BLaER1 (cell line): Measurements from ENCODE around the gene UBE2Q2.

ENCODE experiments used
- H3K27ac ChIP-seq: shearing (Covaris generic); formaldehyde crosslinking; 2 replicates; pipeline ENCODE4 v1.8.1; 2022
- H3K27me3 ChIP-seq: shearing (Covaris generic); formaldehyde crosslinking; 2 replicates; pipeline ENCODE4 v1.8.1; 2022
- H3K36me3 ChIP-seq: shearing (Covaris generic); formaldehyde crosslinking; 2 replicates; pipeline ENCODE4 v1.8.1; 2022
- H3K4me1 ChIP-seq: shearing (Covaris generic); formaldehyde crosslinking; 2 replicates; pipeline ENCODE4 v1.8.1; 2022
- H3K4me2 ChIP-seq: shearing (Covaris generic); formaldehyde crosslinking; 2 replicates; pipeline ENCODE4 v1.8.1; 2022
- H3K4me3 ChIP-seq: shearing (Covaris generic); formaldehyde crosslinking; 2 replicates; pipeline ENCODE4 v1.8.1; 2022
- H3K9ac ChIP-seq: shearing (Covaris generic); formaldehyde crosslinking; 2 replicates; pipeline ENCODE4 v1.8.1; 2022
- H3K9me3 ChIP-seq: shearing (Covaris generic); formaldehyde crosslinking; 2 replicates; pipeline ENCODE4 v1.8.1; 2022
- H4K20me1 ChIP-seq: shearing (Covaris generic); formaldehyde crosslinking; 2 replicates; pipeline ENCODE4 v1.8.1; 2022
- Cebpa-rat ChIP-seq: shearing (Covaris generic); IDR thresholded peaks from 2 replicates; pipeline ENCODE4 v1.8.1; 2022

Gene UBE2Q2

DNA sequence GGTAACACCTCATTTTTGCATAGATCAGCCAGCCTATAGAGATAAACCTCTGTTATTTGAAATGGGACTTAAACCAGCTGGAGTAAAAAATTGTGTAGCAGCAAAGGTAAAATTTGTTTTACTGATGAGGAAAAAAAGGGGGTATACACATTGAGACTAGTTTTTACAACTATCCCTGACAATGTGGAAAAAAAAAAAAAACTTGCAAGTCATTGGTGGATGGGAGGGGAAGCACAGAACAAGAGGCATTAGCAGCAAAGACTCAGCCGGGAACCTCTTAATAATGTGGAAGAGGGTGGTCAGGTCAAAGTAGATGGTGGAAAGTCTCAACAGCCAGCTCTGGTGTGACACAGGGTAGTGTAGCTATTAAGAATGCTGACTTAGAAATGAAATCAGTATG lies 74.9 kb downstream of the UBE2Q2 start:
- peaks cover 20% of the 10 kb centered on the region; the same call in 1 of the 2 replicates for H4K20me1 ChIP-seq
- H3K36me3 ChIP-seq, result peaks cover 82% of the 10 kb centered on the region

DNA sequence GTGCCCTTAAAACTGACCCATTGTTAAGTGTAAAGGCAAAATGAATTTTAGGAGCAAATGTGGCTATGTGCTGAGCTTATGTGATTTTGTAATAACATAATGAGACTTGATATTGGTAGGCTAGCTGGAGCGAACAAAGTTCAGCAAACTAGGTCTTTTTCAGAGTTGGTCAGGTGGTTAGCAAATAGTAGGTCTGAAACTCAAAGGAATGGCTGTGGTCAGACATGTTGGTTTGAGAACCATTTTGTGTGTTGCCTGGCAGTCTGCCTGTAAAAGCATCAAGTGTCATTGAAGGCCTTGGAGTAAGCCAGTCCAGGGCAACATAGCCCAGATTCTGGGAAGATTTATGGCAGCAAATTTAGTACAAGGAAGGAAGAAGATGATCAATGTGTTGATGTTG lies 76.8 kb downstream of the UBE2Q2 start:
- H3K4me1 ChIP-seq, result no peaks in the 10 kb centered on the region
- TF ChIP-seq Cebpa-rat, result no peak
- H3K27me3 ChIP-seq, result no peaks in the 10 kb centered on the region
- H3K36me3 ChIP-seq, result peaks cover 73% of the 10 kb centered on the region
- no peak overlapping the region for H3K9ac ChIP-seq
- H3K4me3 ChIP-seq, result no peak overlapping the region
- no peaks in the 10 kb centered on the region for H3K9me3 ChIP-seq
- no peak overlapping the region for H3K27ac ChIP-seq
- peaks cover 33% of the 10 kb centered on the region for H4K20me1 ChIP-seq
- H3K4me2 ChIP-seq, result no peak overlapping the region

More for the DNA sequence above, 74.9 kb downstream of the UBE2Q2 start:
- no peak overlapping the region for H3K4me3 ChIP-seq
- no peaks in the 10 kb centered on the region for H3K4me1 ChIP-seq
- H3K27ac ChIP-seq, result no peak overlapping the region
- no peak for TF ChIP-seq Cebpa-rat
- H3K9me3 ChIP-seq, result no peaks in the 10 kb centered on the region
- H3K27me3 ChIP-seq, result no peaks in the 10 kb centered on the region
- H3K9ac ChIP-seq, result no peak overlapping the region
- H3K4me2 ChIP-seq, result no peak overlapping the region

DNA sequence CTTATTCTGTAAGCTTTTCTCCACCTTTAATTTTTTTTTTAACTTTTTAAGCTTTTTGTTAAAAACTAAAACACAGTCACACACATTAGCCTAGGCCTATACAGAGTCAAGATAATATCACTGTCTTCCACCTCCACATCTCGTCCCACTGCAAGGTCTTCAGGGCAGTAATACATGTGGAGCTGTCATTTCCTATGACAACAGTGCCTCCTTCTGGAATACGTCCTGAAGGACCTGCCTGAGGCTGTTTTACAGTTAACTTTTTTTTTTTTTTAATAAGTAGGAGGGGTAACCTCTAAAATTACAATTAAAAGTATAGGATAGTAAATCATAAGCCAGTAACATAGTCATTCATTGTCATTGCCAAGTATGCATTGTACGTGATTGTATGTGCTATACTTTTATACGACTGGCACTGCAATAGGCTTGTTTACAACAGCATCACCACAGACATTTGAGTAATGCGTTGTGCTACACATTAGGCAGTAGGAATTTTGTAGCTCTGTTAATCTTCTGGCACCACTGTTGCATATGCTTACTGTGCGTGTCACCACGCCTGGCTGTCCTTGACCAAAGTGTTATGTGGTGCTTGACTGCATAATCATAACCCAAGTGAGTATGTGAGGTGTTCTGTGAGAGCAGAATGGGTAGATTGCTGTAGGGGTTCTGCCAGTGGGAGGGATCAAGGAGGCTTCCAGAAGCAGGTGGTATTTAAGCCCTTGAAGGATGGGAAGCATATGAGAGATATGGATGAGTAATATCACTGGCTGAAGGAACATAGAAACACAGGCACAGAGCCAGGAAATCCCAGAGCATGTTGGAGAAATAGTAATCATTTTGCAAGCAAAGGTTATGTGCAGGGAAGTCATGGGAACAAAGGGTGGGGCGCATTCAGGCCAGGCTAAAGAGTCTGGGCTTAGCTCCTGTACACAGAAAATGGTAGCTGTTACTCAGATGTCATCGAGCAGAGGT lies 78.8 kb downstream of the UBE2Q2 start:
- no peaks in the 10 kb centered on the region for H3K9me3 ChIP-seq
- H3K27me3 ChIP-seq, result no peaks in the 10 kb centered on the region
- no peak overlapping the region for H3K27ac ChIP-seq
- no peak for TF ChIP-seq Cebpa-rat
- H3K4me2 ChIP-seq, result no peak overlapping the region
- H3K36me3 ChIP-seq, result peaks cover 77% of the 10 kb centered on the region
- 0 out of 2 replicates have a peak, but pooled peaks cover 7% of the 10 kb centered on the region for H3K4me1 ChIP-seq
- H3K9ac ChIP-seq, result no peak overlapping the region
- H4K20me1 ChIP-seq, result peaks cover 43% of the 10 kb centered on the region
- no peak overlapping the region for H3K4me3 ChIP-seq

DNA sequence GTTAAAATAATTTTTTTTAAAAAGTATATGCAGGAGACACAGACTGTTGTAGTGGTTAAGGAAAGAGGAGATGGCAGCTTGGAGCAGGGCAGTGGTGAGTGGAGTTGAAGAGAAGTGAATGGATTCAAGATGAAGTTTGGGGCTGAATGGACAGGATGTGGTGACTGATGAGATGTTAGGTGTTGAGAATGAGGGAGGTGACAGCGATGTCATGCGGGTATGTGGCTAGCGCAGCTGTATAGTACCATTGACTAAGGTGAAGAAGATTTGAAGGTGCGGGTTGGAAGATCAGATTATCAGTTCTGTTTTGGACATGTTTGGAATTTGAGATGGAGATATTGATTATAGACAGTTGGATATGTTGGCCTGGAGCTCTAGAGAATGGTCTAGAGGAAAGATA lies 80.5 kb downstream of the UBE2Q2 start:
- Histone ChIP-seq H3K4me1 (peaks cover 16% of the 10 kb centered on the region), H3K9ac (no peak overlapping the region), H3K36me3 (peaks cover 70% of the 10 kb centered on the region), H3K4me3 (no peak overlapping the region), H3K4me2 (no peak overlapping the region), H3K27ac (no peak overlapping the region), H4K20me1 (peaks cover 57% of the 10 kb centered on the region), H3K27me3 (no peaks in the 10 kb centered on the region), H3K9me3 (no peaks in the 10 kb centered on the region)
- no peak for TF ChIP-seq Cebpa-rat

DNA sequence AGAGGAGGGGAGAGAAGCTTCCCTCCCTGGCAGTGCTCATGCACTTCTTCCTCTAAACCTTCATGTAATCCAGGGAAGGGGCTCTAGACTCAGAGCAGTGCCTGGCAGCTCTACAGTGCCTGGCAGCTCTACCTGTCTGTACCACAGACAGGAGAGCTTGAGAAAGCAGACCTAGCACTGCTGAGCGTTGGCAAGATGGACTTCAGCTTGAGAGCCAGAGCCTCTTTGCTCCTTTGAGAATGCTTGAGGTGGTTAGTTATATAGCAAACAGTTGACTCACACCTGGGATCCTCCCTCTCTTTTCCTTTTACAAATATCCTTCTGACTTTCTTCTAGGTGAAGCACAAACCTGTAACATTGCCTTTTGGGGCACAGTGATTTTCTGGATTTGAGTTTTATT lies 81.3 kb downstream of the UBE2Q2 start:
- Histone ChIP-seq H3K27me3 (no peaks in the 10 kb centered on the region), H3K36me3 (peaks cover 67% of the 10 kb centered on the region), H3K9ac (no peak overlapping the region), H3K9me3 (no peaks in the 10 kb centered on the region), H4K20me1 (peaks cover 62% of the 10 kb centered on the region), H3K4me3 (no peak overlapping the region), H3K4me1 (peaks cover 16% of the 10 kb centered on the region), H3K27ac (no peak overlapping the region), H3K4me2 (no peak overlapping the region)
- no peak for TF ChIP-seq Cebpa-rat

DNA sequence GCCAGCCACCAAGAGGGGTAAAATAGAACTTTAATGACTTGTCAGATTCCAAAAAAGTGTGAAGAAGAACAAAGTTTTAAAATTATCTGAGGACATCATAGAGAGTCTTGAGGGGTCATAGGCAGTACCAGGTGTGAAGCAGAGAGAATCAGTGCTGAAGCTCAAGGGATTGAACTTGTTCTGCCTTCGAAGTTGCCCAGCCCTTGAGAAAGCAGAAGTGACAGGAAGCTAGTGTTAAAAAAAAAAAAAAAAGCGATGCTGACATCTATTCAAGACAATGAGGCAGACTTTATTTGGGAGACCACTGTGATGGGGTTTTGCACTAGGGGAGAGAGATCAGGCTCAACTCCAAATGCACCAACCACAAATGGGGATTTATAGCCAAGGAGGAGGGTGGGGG lies 82.2 kb downstream of the UBE2Q2 start:
- Histone ChIP-seq H3K27ac (no peak overlapping the region), H3K4me3 (no peak overlapping the region), H3K4me2 (no peak overlapping the region), H3K27me3 (no peaks in the 10 kb centered on the region), H4K20me1 (peaks cover 58% of the 10 kb centered on the region), H3K36me3 (peaks cover 67% of the 10 kb centered on the region), H3K4me1 (peaks cover 22% of the 10 kb centered on the region), H3K9ac (no peak overlapping the region), H3K9me3 (no peaks in the 10 kb centered on the region)
- no peak for TF ChIP-seq Cebpa-rat

DNA sequence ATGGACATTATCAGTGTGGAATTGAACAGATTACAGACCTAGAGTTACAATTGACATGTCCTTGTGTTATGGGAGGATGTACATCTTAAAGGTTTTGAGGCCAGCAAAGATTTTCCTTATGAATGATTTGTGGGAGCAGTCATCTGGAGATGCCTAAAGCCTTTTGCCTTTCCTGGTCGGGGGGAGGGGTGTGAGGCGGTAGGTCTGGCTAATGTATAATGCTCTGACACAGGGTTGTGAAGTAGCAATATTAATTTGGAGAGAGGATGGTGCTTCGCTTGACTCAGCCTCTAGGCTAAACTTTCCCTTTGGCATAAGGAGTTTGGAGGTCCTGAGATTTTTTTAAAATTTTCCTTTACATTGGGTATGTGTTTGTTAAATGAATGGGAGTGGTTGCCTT lies 83.7 kb downstream of the UBE2Q2 start:
- H3K36me3 ChIP-seq, result peaks cover 70% of the 10 kb centered on the region

DNA sequence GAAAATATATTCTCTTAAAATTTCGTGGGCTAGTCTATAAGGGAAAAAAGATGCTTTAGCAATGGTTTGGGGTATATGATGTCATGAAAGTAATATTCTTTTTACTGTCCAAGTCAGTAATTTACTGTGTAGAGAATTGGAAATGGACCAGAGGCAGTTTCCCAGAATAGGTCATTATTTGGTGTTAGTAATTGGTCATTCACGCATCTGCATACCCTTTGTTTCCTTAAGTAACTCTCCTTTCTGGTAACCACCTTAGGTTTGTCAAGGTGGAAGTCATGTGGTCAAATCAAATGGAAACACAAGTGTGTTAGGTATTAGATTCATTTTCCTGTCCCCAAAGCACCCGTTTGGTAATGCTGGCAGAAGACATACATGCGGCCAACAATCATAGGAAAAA lies 84.4 kb downstream of the UBE2Q2 start:
- TF ChIP-seq Cebpa-rat, result no peak
- Histone ChIP-seq H3K9ac (no peak overlapping the region), H3K27me3 (no peaks in the 10 kb centered on the region), H3K4me3 (no peak overlapping the region), H3K36me3 (peaks cover 68% of the 10 kb centered on the region), H3K9me3 (no peaks in the 10 kb centered on the region), H3K27ac (no peak overlapping the region), H3K4me2 (0 out of 2 replicates have a peak overlapping the region, but pooled peaks have one; percentile 4), H3K4me1 (peaks cover 22% of the 10 kb centered on the region), H4K20me1 (peaks cover 46% of the 10 kb centered on the region)

More for the DNA sequence above, 83.7 kb downstream of the UBE2Q2 start:
- H3K27me3 ChIP-seq, result no peaks in the 10 kb centered on the region
- no peak overlapping the region for H3K9ac ChIP-seq
- no peaks in the 10 kb centered on the region for H3K9me3 ChIP-seq
- TF ChIP-seq Cebpa-rat, result no peak
- no peak overlapping the region for H3K4me3 ChIP-seq
- peaks cover 22% of the 10 kb centered on the region for H3K4me1 ChIP-seq
- H4K20me1 ChIP-seq, result peaks cover 53% of the 10 kb centered on the region
- H3K27ac ChIP-seq, result no peak overlapping the region
- H3K4me2 ChIP-seq, result no peak overlapping the region

DNA sequence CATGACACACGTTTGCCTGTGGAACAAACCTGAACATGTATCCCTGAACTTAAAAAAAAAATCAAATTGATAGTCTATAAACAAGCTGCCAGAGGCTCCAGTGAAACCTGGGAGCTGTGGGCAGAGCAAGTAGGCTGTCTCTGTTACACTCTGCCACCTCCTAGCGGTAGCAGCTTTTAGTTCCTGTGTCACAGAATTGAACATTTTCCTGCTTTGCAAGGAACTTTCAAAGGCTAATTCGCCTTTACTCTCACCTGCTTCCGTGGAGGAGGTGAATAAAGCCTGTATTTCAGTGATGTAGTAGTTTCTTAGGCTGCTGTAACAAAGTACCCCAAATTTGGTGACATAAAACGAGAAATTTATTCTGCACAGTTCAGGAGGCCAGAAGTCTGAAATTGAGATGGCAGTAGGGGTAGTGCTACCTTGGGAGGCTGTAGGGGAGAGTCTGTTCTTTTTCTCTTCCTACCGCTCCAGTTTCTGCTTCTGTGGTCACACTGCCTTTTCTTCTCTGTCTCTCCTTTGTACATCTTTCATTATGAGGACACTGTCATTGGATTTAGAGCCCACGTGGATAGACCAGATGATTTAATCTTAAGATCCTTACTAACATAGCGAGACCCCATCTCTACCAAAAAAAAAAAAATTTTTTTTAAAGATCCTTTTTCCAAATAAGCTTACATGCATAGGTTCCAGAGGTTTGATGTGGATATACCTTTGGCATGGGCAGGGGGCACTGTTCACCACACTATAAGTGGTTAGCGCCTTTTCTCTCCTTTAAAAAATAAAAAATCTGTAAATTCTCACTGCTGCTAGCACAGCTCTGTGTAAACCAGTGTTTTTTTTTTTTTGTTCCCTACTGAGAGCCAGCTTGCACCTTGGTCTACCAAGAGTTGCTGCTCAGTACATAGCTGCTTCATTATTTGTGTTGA lies 85.7 kb downstream of the UBE2Q2 start:
- no peak overlapping the region for H3K9ac ChIP-seq
- no peak overlapping the region for H3K4me2 ChIP-seq
- peaks cover 22% of the 10 kb centered on the region for H3K4me1 ChIP-seq
- no peak overlapping the region for H3K27ac ChIP-seq
- TF ChIP-seq Cebpa-rat, result no peak
- no peak overlapping the region for H3K4me3 ChIP-seq
- peaks cover 38% of the 10 kb centered on the region for H4K20me1 ChIP-seq
- no peaks in the 10 kb centered on the region for H3K9me3 ChIP-seq
- peaks cover 74% of the 10 kb centered on the region for H3K36me3 ChIP-seq
- no peaks in the 10 kb centered on the region for H3K27me3 ChIP-seq
